ENCODE measurements around the gene SAA2.
A peak's percentile ranks its signal among the peaks of the same experiment; 100 is the strongest.
"Not testable (repeated sequence)": the region's sequence is repeated elsewhere in the genome, so short reads cannot be mapped to it uniquely, and the experiment has no call there.

The SAA2 gene

DNA sequence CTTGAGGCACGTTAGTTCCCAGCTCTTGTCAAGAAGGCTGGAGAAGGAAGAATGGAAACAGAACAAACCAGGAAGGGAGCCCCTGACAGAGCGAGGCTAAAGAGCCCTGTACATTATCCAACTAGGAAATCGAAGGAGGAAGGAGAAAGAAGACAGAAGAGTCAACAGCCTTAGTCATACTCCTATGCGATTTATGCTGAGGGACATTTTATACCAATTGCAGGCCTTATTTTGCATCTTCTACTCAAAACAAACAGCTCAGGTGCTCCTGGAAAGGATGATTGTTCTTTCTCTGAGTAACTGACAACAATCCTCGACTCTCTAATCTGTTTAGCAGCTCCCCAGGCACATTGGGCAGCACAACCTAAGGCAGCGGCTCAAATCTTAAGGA, 1.3 kb downstream of the SAA2 start:
- not testable (repeated sequence) for DNase-seq

- DNase-seq = not testable (repeated sequence)
These were observed 1.9 kb downstream of the SAA2 start for GRCh38 chr11:18246379-18247190.

- no peak for DNase-seq
These were observed 3.1 kb downstream of the SAA2 start for GRCh38 chr11:18245396-18245795.

GRCh38 chr11:18243783-18244362, 4.6 kb downstream of the SAA2 start:
- peak; percentile 26 to 76 (median 69) for DNase-seq

- no peak for DNase-seq
These were observed 8.8 kb downstream of the SAA2 start for GRCh38 chr11:18239655-18240054.

DNA sequence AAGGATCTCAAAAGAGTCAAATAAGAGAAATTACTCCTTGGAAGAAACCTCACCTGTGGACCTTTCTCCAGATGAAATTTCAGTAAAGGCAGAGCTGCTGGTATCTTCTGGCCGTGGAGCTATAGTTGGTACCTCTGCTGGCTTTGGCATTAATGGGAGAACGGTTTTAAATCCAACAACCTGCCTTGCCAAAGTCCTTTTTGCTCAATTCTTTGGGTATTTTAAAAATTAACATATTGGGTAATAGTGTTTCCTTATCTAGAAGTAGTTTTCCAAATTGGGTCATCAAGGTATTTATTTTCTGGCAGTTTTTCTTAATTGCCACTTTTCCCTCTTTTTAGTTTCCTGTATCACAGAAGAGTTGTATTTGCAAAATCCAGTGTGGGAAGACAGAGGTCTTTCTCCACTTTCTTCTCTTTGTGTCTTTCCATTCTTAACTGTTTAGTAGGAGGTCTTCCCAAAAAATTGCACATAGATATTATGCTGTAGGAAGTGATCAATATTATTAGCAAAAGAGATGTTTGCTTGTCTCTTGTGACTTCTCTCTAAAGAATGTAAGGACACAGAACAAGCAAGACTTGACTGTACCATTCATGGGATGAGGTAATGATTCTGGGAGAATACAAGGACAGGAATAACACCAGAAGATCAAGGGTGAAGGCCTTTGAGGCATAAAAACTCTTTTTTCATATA, 11.7 kb downstream of the SAA2 start, which contains the start of gene SAA4:
TSS of gene SAA4 (minus strand) at position 139 of the 693 bp plus-strand sequence. CDS start 876 bp downstream, outside the sequence.
- no peak for DNase-seq

DNA sequence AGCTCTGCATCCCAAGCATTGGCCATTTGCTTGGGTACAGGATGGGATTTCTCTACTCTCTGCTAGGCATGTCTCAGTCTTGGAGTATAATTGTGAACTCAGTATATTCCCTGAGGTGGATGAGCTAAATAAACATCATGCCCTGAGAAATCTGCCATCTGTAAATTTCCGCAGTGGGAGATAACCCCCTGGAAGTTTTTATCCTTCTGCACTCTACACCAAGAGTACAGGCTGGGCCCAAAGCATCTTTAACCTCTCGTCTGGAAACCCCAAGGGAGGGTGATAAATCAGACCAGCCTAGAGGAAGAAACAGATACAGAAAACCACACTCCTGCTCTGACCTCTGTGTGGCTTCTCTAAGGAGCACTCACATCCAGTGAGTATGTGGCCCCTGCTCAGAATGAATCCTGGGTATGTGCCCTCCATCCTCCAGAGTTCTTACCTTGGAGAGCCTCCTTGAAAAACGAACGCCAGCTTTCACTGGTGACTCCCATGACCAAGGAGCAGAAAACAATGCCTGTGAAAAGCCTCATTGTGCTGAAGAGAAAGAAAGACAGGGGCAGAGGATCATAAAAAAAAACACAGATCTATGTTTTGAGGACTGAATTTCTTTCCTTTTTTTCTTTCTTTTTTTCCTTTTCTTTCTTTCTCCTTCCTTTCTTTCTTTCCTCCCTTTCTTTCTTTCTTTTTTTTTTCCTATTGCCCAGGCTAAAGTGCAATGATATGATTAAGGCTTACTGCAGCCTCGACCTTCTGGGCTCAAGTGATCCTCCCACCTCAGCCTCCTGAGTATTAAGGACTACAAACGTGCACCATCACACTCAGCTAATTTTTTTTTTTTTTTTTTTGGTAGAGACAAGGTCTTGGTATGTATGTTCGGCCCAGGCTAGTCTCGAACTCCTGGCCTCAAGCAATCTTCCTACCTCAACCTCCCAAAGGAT, 12.8 kb downstream of the SAA2 start:
- peak in 1 of 3 experiments; percentile 52 for DNase-seq

- DNase-seq = no peak
These were observed 14.6 kb downstream of the SAA2 start for GRCh38 chr11:18233912-18234311.

- DNase-seq = no peak
These were observed 17.6 kb downstream of the SAA2 start for GRCh38 chr11:18230859-18231258.

DNA sequence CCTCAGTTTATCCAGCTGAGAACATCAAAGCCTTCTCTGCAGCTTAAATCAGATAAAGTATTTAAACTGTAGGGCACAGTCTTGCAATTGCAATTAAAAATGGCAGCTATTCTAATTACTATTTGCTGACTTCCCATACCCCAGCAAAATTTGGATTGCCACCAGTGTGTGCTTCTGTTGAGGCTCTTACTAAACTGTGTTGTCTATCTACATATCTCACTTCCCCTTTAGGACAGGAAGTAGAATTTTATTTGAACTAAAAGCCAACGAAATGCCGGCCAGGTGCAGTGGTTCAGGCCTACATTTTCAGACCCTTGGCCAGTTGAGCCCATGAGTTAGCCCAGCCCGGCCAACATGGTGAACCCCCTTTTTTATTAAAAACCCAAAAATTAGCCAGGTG, 19.0 kb downstream of the SAA2 start:
- DNase-seq = no peak

- no peak for DNase-seq
These were observed 22.6 kb downstream of the SAA2 start for GRCh38 chr11:18225913-18226312.

- no peak for DNase-seq
These were observed 24.7 kb downstream of the SAA2 start for GRCh38 chr11:18223591-18224387.

- no peak for DNase-seq
These were observed 25.6 kb downstream of the SAA2 start for GRCh38 chr11:18222814-18223421.

DNA sequence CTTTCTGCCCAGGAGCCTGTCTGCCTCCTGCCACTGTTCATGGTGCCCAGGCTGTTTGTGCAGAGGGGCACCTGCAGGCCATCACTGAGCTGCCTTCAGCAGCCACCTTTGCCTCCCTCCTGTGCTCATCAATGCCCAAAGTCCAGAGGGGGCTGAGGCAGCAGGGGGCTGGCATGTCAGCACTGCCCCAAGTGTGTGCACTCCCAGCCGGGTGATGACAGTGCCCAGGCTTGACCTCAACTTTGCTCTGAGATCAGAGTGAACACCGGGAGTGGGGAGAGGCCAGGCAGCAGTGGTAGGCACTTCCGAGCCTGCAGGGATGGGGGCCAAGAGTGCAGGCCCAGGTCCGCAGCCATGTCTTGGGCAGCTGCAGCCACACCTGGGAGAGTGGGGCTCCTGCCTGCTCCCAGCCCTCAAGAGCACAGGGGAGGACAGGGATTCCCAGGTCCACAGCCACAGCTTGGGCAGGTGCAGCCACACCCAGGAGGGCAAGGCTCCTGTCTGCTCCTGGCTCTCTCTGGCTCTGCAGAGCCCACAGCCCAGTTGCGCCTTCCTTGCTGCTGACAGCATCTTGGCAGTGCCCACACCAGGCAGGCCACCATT, 27.1 kb downstream of the SAA2 start:
- DNase-seq = no peak

DNA sequence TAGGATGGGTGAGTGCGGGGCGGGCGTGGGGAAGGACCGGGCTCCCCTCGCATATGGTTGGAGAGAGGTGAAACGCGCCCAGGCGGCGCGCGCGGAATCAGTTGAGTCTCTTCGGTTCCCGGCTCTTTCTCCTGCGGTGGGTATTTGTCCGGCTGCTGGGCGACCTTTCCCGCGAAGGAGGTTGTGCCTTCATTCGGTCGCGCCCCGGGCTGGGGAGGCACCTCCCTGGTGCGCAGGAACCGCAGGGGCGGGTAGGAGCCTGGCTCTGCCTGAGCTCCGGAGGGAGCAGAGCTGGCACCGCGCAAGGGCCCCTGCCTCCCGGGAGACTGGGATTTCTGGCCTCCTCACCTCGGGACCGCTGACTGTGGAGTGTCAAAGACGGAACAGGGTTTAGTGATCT, 39.4 kb downstream of the SAA2 start:
- no peak for DNase-seq

DNA sequence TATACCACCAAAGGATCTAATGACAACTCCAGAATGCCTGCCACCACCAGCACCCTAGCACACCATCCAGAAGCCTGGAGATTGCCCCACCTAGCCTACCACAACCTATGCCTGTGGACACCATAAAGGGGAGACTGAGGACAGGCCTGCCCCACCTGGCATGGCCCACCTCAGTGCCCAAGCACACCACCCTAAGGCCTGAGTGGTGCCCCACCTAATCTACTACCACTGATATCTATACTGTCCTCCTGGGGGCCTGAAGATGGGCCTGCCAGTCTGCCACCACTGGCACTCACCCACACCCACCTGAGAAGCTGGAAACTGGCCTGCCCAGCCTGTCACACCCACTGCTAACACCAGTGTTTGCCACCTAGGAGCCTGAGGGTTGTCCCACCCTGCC, 43.7 kb downstream of the SAA2 start:
- no peak for DNase-seq

- DNase-seq = no peak
These were observed 44.2 kb downstream of the SAA2 start for GRCh38 chr11:18204220-18204619.

GRCh38 chr11:18203723-18204122, 44.7 kb downstream of the SAA2 start:
- DNase-seq = peak in 1 of 3 experiments; percentile 12

GRCh38 chr11:18197738-18198137, 50.7 kb downstream of the SAA2 start:
- not testable (repeated sequence) for DNase-seq

- DNase-seq = no peak
These were observed 51.9 kb downstream of the SAA2 start for GRCh38 chr11:18196532-18196931.

Measured in NCI-H1417 (cell line).